Urothelium cell line (cell line): ENCODE measurements around the gene WDR37.

Source experiments
- DNase-seq: peaks from one replicate; pipeline ENCODE4 v3.0.0; 2011; ENCODE audit warnings: low spot score, mixed read lengths
- FAIRE-seq: peaks from 2 replicates; lab custom pipeline; 2011; peaks lifted over from hg19 to GRCh38; lab: Jason Lieb, UNC

Gene WDR37

GRCh38 chr10:1068380-1069361 lies 12.5 kb downstream of the WDR37 start:
- no peak for FAIRE-seq
- no peak for DNase-seq

- no peak for FAIRE-seq
- DNase-seq: no peak
These were observed 14.7 kb downstream of the WDR37 start for GRCh38 chr10:1070919-1071318.

- DNase-seq (no peak), FAIRE-seq (no peak)
These were observed 18.0 kb downstream of the WDR37 start for GRCh38 chr10:1074052-1074747.

GRCh38 chr10:1074748-1075308 lies 18.6 kb downstream of the WDR37 start:
- FAIRE-seq (no peak), DNase-seq (no peak)

GRCh38 chr10:1078668-1079067 lies 22.5 kb downstream of the WDR37 start:
- FAIRE-seq (no peak), DNase-seq (no peak)

GRCh38 chr10:1083581-1083980 lies 27.4 kb downstream of the WDR37 start:
- DNase-seq (no peak), FAIRE-seq (no peak)

- no peak for DNase-seq
- no peak for FAIRE-seq
These were observed 28.1 kb downstream of the WDR37 start for GRCh38 chr10:1084011-1084950.

GRCh38 chr10:1085258-1085657 lies 29.1 kb downstream of the WDR37 start:
- FAIRE-seq (no peak), DNase-seq (no peak)

- DNase-seq (no peak), FAIRE-seq (no peak)
These were observed 30.6 kb downstream of the WDR37 start for GRCh38 chr10:1086787-1087186.

- no peak for FAIRE-seq
- no peak for DNase-seq
These were observed 33.0 kb downstream of the WDR37 start for GRCh38 chr10:1089017-1089689.

GRCh38 chr10:1090696-1091095 lies 34.5 kb downstream of the WDR37 start:
- FAIRE-seq: no peak
- no peak for DNase-seq

GRCh38 chr10:1093696-1094095 lies 37.5 kb downstream of the WDR37 start:
- FAIRE-seq (no peak), DNase-seq (no peak)

GRCh38 chr10:1094112-1095057 lies 38.2 kb downstream of the WDR37 start:
- FAIRE-seq (no peak), DNase-seq (no peak)

GRCh38 chr10:1095498-1095897 lies 39.3 kb downstream of the WDR37 start:
- no peak for DNase-seq
- FAIRE-seq: no peak

- DNase-seq (no peak), FAIRE-seq (no peak)
These were observed 40.2 kb downstream of the WDR37 start for GRCh38 chr10:1096287-1096889.

GRCh38 chr10:1097436-1097835 lies 41.3 kb downstream of the WDR37 start:
- DNase-seq: no peak

GRCh38 chr10:1100143-1100542 lies 44.0 kb downstream of the WDR37 start:
- FAIRE-seq: no peak
- no peak for DNase-seq

More at GRCh38 chr10:1097436-1097835, 41.3 kb downstream of the WDR37 start:
- no peak for FAIRE-seq

- FAIRE-seq (no peak), DNase-seq (no peak)
These were observed 44.6 kb downstream of the WDR37 start for GRCh38 chr10:1100691-1101368.
